Gastrocnemius medialis (tissue), 4 donors: ENCODE measurements around the gene RAB10. TPM values are rescaled to one million over a fixed set of nuclear protein-coding genes. Genes with fewer than 3 reads are reported as not detected.
A peak's percentile ranks its signal among the peaks of the same experiment; 100 is the strongest.

Source experiments
- ATAC-seq, 2 donors: fragments of 150-250 bp; one replicate each; pipeline ENCODE4 v1.9.1; 2016
- DNase-seq, 2 donors: peaks; one replicate each; pipeline ENCODE4 v3.0.0-alpha.2; 2019
- H3K27ac ChIP-seq, 4 donors: fragments of 200-600 bp; sonication (generic); 1 replicate in 1 of 4; 2 replicates in 3 of 4; pipeline ENCODE4 v1.5.1; 2016 to 2018; ENCODE audit warnings: mild to moderate bottlenecking in 2 of 4, moderate library complexity in 1 of 4
- H3K27me3 ChIP-seq, 3 donors: fragments of 200-600 bp; sonication (generic) in 2 of 3; 1 replicate in 1 of 3; 2 replicates in 2 of 3; pipeline versions ENCODE4 v1.5.1 to v1.6.0; 2016 to 2019; ENCODE audit warnings: mild to moderate bottlenecking in 1 of 3, moderate library complexity in 1 of 3
- H3K36me3 ChIP-seq, 2 donors: fragments of 200-600 bp; sonication (generic) in 1 of 2; one replicate each; pipeline ENCODE4 v1.5.1; 2017 to 2018
- H3K4me1 ChIP-seq, 2 donors: fragments of 200-600 bp; sonication (generic) in 1 of 2; one replicate each; pipeline ENCODE4 v1.5.1; 2016 to 2017; ENCODE audit warnings: mild to moderate bottlenecking in 2 of 2
- H3K4me3 ChIP-seq, 4 donors: fragments of 200-600 bp; sonication (generic) in 3 of 4; 1 replicate in 1 of 4; 2 replicates in 3 of 4; pipeline ENCODE4 v1.5.1; 2016 to 2019; ENCODE audit warnings: mild to moderate bottlenecking in 2 of 4
- H3K9me3 ChIP-seq, 3 donors: fragments of 200-600 bp; sonication (generic) in 2 of 3; 1 replicate in 1 of 3; 2 replicates in 2 of 3; pipeline ENCODE4 v1.5.1; 2016 to 2019
- CTCF ChIP-seq, 5 experiments: fragments of 450-650 bp in 3 of 5; fragments of 200-600 bp in 2 of 5; sonication (generic) in 2 of 5; IDR thresholded peaks in 4 of 5; conservative IDR thresholded peaks in 1 of 5; 1 replicate in 4 of 5; 2 replicates in 1 of 5; pipeline ENCODE4 v1.5.1; 2016 to 2019; ENCODE audit warnings: antibody characterized with exemption in 5 of 5, mild to moderate bottlenecking in 3 of 5, moderate library complexity in 3 of 5
- POLR2A ChIP-seq, 2 donors: fragments of 450-650 bp; IDR thresholded peaks; one replicate each; pipeline ENCODE4 v1.6.1; 2017; ENCODE audit warnings: antibody characterized with exemption in 2 of 2, mild to moderate bottlenecking in 2 of 2, moderate library complexity in 2 of 2
- in situ Hi-C, 4 donors: fragments of 200-750 bp; cut with MboI; loops; one replicate each; pipeline versions ENCODE4 v1.15.0 to v1.8.0; 2017; ENCODE audit warnings: low sequenced_read_pairs in 4 of 4
- intact Hi-C: fragments of 100-400 bp; cut with DNase I; formaldehyde crosslinking; loops from one replicate; pipeline ENCODE4 v1.15.1; 2023; ENCODE audit warnings: low total_unique reads
- total RNA-seq, 4 donors: library from RNA; depleted of rRNA; stranded (reverse); fragments of >200 nt; gene quantifications; one replicate each; pipeline versions ENCODE4 v1.1.0 to v1.2.3, GENCODE V29; 2016

RAB10 gene
- total RNA-seq, 4 donors from 2014 or later = 138 to 234 (median 168) TPM

- Histone ChIP-seq H3K9me3 (no peaks in the 10 kb centered on the region), H3K27ac (no peak overlapping the region), H3K27me3 (peaks cover 12 to 21% (median 20%) of the 10 kb centered on the region in 3 donors), H3K4me1 (peaks cover 7 to 12% of the 10 kb centered on the region in 2 donors), H3K36me3 (no peaks in the 10 kb centered on the region), H3K4me3 (no peak overlapping the region)
- no peak for TF ChIP-seq POLR2A (IDR thresholded peaks at IDR 0.05)
- TF ChIP-seq CTCF (IDR thresholded peaks at IDR 0.05 in 4 of 5, conservative IDR thresholded peaks at IDR 0.05 in 1 of 5) = no peak
- DNase-seq (no peak), ATAC-seq (no peak)
- in situ Hi-C loops = no loop called here
- intact Hi-C loops = no loop called here
Measured at GRCh38 chr2:26169226-26169625, 135.3 kb downstream of the RAB10 start.

GRCh38 chr2:26169681-26170414, 136.0 kb downstream of the RAB10 start:
- in situ Hi-C loops = no loop called here

GRCh38 chr2:26170795-26171194, 136.9 kb downstream of the RAB10 start:
- no peaks in the 10 kb centered on the region for H3K36me3 ChIP-seq
- no peak for DNase-seq
- no peak for TF ChIP-seq CTCF (IDR thresholded peaks at IDR 0.05 in 4 of 5, conservative IDR thresholded peaks at IDR 0.05 in 1 of 5)
- TF ChIP-seq POLR2A (IDR thresholded peaks at IDR 0.05) = no peak

More at GRCh38 chr2:26169681-26170414, 136.0 kb downstream of the RAB10 start:
- ATAC-seq (no peak), DNase-seq (peak in 1 of 2 donors; percentile 12)
- intact Hi-C loops = no loop called here
- Histone ChIP-seq H3K27ac (no peak overlapping the region), H3K4me1 (peaks cover under 1 to 8% of the 10 kb centered on the region in 2 donors), H3K36me3 (no peaks in the 10 kb centered on the region), H3K27me3 (peaks cover 16 to 23% (median 23%) of the 10 kb centered on the region in 3 donors), H3K9me3 (no peaks in the 10 kb centered on the region), H3K4me3 (no peak overlapping the region)
- TF ChIP-seq CTCF (IDR thresholded peaks at IDR 0.05 in 4 of 5, conservative IDR thresholded peaks at IDR 0.05 in 1 of 5) (no peak), POLR2A (IDR thresholded peaks at IDR 0.05) (no peak)

GRCh38 chr2:26172189-26172870, 138.4 kb downstream of the RAB10 start:
- in situ Hi-C loops = no loop called here
- TF ChIP-seq POLR2A (IDR thresholded peaks at IDR 0.05) (no peak), CTCF (IDR thresholded peaks at IDR 0.05 in 4 of 5, conservative IDR thresholded peaks at IDR 0.05 in 1 of 5) (no peak)
- H3K4me1 ChIP-seq = peaks cover 0 to 8% of the 10 kb centered on the region in 2 donors
- intact Hi-C loops = no loop called here
- ATAC-seq (no peak), DNase-seq (no peak)
- H3K4me3 ChIP-seq = peak overlapping the region in 2 of 4 donors; percentile 26 to 40
- H3K27me3 ChIP-seq = peaks cover 22 to 27% (median 23%) of the 10 kb centered on the region in 3 donors
- no peaks in the 10 kb centered on the region for H3K9me3 ChIP-seq
- no peaks in the 10 kb centered on the region for H3K36me3 ChIP-seq
- H3K27ac ChIP-seq = no peak overlapping the region

More at GRCh38 chr2:26170795-26171194, 136.9 kb downstream of the RAB10 start:
- H3K27ac ChIP-seq = no peak overlapping the region
- intact Hi-C loops (no loop called here), in situ Hi-C loops (no loop called here)
- H3K4me3 ChIP-seq = no peak overlapping the region
- no peak for ATAC-seq
- H3K4me1 ChIP-seq = peaks cover 0 to 8% of the 10 kb centered on the region in 2 donors
- H3K9me3 ChIP-seq = no peaks in the 10 kb centered on the region
- H3K27me3 ChIP-seq = peaks cover 22 to 27% (median 23%) of the 10 kb centered on the region in 3 donors
